ENCODE data around the gene ADGRD1.

ADGRD1 gene

DNA sequence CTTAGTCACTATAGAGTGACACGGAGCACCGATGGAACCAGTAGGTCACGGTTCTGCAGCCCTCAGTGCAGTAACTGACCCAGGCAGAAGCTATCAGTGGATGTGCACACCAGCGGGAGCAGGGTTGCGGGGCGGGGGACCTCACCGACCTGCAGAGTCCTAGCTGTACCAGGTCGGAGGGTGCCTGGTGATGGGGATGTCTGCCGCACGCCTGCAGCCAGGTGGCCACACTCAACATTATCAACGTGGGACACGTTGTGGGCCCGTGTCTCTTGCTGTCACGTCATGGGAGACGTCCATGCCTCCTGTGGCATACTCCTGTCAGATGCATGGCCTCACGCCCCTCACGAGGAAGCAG is 55.2 kb downstream of the ADGRD1 start:
- DNase-seq, result no peak

DNA sequence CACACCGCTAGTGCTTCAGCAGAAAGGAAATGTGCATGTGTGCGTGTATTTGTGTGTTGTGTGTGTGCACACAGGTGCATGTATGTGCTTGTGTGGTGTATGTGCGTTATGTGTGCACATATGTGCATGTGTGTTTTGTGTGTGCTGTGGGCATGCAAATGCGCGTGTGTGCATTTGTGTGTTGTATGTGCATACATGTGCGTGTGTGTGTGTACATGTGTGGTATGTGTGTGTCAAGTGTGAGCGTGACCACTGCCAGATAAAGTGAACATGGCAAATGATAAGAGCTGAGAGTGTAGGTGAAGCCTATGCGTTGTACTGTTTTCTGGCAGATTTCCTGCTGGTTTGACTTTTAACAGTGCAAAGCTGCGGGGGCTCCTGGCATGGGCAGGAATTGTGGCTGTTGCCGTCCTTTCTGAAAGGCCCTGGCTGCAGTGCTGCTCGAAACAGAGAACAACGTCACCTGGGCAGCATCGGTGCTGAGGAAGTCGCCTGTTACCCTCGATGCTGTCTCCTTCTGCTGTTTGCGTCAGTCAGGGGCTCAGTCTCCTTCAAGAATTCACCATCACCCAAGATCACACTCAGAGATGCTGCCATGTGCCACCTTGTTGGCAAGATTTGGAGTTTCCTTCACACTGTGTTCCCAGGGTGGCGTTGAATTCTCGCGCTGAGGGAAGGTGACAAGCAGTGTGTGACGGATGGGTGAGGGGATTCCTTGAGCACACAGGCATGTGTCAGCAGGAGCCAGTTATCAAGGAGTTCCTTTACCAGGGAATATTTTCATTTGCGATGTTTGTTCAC is 56.1 kb downstream of the ADGRD1 start:
- DNase-seq, result no peak

DNA sequence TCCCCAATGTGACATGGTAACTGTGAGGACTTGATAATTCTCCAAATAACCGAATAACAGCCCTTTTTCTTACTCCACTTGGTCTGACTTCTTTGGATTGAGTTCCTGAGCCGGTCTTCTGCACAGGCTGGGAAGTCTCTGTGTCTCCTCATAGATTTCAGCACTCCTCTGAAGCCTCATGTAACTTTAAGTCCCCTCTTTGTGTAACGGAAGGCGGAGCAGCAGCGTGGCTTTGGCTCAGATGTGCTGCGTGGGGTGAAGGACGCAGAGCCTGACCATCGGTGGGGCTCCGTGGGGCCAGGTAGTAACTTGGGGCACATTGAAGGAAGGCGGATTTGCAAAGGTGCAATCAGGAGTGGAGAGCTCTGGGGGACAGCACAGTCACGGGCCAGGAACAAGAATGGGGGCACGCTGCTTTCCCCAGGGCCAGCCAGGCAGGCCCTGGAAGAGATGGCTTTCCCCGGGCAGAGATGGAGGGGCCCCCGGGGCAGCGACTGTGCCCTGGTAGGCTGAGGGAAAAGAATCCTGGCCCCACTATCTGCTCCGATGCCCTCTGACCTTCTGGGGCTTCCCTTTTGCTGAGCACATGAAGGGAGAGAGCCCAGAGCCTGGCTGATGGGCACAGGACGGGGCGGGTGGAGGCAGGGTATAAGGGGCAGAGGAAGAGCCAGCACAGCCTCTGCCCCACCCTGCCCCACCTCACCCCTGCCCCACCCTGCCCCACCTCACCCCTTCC is 56.9 kb downstream of the ADGRD1 start:
- DNase-seq, result no peak

DNA sequence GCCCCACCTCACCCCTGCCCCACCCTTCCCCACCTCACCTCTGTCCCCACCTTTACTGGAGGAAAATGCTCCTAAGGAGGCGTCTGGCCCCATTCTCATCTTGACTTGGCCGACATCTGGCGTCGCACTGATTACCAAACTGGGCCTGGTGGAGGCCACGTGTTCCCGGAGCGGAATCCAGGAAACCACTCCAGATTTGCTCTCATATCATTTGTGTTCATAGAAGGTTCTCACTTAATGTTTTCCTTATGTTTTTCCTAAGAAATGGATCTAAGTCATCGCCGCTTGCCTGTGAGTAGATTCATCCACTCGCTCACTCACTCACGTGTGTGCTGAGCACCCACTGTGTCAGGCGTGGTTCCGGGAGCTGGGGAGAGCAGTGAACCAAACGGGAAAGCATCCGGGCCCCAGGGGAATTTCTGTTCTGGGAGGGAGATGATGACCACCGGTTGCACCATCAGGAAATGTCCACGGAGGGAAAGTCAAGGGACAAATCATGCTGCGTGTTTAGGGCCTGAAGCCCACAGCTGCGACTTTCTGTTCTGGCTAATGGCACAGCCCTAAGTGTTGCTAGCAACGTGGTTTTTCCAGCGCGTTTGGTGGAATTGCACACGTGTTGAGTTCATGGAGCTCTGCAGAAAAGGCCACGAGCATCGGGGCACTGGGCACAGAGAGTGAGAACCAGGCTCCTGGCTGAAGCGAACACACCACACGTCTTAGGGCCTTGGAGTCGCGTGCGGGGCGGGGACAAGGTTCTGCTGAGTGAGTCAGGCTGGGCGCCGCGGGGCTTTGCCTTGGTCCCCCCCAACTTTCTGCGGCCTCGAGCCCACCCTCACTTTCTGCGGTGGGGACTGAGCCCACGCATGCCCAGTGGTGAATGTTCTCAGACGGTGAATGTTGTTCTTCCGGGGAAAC is 57.7 kb downstream of the ADGRD1 start:
- DNase-seq, result no peak

DNA sequence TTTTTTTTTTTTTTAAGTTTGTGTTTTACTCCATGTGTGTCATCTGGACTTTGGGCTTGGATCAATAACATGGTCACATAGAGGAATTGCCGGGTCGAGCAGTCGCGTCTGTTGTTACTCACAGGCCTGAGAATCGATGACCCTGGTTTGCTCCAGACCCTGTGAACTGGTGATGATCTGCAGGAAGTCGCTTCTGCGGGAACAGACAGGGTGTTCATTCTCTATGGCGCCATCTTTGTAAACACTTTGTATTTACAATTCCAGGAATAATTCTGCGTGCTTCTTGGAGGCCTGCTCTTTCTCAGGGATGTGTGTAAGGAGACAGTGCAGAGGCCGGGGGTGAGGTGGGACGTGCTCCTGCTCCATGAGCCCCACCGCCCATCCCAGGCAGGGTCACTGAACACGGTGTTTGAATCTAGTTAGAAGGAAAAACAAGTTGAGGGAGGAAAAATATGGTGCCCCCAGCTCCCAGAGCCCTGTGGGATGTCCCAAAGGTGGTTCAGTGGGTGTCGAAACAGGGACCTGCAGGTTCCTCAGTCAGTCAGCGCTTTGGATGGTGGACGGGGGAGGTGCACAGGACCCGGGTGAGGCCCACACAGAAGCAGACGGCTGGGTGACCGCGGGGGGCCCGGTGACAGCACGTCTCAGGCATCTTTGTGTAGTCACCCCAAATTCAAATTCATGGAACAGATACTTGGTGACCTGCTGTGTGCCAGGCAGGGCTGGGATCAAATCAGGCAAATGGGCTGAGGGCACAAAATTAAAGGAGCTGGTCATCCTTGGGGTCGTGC is 58.8 kb downstream of the ADGRD1 start:
- DNase-seq, result no peak

DNA sequence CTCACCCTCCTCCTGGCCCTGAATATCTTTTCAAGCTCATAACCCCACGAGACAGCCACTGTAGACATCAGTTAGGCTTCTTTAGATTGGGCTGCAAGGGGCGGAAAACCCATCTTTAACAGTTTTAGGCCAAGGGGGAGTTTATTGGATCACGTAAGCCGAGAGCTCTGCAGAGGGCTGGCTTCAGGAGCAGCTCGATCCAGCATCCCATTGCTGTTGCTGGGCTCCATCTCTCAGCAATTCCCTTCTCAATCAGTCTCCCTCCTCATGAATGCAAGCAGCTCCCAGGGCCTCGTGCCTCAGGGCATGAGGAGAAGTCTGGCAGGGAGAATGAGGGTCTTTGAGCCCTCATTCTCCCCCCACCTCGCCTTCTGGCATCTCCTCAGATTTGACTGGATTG is 59.4 kb downstream of the ADGRD1 start:
- DNase-seq, result no peak

DNA sequence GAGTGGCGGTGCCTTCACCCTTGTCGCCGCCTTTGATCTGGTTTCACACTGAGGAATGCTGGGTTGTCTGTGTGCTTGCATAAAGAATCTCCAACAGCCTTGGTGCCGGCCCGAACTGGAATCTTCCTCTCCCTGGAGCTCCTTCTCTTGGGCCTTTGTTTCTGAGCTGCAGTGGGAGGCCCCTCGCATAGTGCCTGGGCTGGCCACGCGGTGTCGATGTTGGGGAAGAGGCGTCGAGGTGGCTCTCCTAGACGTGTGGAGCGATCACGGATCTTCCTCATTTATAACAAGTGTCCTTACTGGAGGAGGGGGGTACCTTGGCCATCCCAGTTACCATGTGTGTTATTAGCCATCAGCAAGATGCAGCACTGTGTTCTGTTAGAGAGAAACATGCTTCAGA is 60.6 kb downstream of the ADGRD1 start:
- no peak for DNase-seq

DNA sequence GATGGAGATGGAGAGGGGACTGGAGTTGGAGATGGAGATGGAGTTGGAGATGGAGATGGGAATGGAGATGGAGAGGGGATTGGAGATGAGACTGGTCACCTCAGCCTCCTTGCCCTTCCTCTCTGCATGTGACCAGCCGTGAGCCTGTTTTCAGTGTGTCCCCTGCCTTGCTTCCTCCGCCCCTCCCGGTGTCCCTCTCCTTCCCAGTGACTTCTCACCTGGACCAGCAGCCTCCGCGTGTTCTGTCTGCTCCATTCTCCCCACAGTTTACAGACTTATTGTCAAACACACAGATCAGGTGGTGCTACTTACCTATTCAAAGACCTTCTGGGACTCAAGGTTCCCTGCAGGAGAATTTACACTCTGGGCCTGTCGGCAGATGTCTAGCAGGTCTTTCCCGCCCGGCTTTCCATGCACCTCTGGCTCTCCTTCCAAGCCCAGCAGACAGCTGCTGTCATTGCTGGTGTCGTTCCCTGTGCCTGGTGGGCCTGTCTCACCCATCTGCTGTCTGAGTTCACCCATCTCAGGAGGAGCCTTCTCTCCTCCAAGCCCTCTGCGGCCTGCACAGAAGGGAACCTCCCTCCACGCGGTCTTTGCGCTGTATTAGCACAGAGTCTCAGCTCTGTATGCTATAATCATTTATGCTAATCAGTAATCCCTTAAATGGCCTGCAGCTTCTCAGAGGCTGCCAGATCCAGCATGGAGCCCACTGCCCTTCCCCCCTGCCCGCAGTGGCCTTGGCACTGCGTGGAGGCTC is 62.1 kb downstream of the ADGRD1 start:
- DNase-seq, result no peak

DNA sequence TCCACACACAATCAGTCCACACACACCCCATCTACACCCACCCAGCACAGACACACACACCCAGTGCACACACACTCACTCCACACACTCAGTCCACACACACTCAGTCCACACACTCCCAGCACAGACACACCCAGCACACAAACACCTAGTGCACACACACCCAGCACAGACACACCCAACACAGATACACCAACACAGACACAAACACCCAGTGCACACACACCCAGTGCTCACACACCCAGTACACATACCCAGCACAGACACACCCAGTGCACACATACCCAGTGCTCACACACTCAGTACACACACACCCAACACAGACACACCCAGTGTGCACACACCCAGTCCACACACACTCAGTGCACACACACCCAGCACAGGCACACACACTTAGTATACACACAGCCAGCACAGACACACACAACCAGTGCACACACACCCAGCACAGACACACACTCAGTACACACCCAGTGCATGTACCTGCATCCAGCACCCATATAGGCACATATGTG is 63.8 kb downstream of the ADGRD1 start:
- no peak for DNase-seq

DNA sequence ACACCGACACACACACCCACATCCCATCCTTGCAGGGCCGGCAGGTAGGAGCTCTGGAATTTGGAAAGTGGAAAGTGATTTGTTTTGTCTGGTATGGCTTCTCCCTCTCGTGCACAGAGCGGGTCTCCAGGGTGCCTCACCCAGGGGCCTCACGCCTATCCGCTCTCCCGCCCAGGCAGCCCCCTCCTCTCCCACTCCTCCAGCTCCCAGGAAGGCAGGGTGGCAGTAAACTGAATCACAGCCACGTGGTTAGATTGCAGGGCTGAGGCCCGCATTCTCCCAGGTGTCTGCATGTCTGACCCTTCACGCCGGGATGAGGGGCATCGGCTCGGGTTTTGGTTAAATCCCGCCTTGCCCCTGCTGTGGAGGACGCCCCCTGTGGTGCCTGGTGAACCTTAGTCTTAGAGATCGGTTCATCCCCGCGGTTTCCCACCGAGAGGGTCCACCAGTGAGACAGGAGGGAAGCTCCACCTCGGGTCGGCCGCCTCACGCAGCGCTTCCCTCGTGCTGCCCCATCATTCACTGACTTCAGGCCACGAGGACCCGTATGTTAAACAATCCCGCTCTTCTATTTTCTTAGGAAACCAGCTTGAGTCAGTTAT is 64.4 kb downstream of the ADGRD1 start:
- DNase-seq, result no peak

DNA sequence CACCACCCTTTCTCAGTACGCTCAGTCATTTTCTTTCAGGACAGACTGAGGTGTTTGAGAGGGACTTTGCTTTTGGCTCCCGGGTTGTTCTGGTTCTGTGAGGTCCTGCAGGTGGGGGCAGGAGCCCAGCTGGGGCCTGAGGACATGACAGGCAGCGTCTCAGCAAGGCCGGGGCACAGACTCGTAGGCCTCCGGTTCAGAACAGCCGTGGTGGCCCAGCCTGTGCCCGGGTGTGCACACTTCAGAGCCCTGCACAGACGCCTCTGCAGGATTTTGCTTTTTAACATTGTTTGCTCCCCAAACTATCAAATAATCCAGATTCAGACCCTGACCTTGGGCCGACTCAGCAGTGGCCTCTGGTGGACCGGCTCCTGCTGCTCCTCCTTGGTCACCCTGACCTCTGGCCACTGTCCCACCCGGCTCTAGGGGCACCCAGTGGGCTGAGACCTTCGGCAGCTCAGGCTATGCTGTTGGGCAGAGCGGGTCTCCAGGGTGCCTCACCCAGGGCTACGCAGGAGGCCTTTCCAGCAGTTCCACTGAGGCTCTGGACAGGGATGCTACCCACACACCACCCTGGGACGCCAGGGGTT is 65.2 kb downstream of the ADGRD1 start:
- DNase-seq, result no peak

DNA sequence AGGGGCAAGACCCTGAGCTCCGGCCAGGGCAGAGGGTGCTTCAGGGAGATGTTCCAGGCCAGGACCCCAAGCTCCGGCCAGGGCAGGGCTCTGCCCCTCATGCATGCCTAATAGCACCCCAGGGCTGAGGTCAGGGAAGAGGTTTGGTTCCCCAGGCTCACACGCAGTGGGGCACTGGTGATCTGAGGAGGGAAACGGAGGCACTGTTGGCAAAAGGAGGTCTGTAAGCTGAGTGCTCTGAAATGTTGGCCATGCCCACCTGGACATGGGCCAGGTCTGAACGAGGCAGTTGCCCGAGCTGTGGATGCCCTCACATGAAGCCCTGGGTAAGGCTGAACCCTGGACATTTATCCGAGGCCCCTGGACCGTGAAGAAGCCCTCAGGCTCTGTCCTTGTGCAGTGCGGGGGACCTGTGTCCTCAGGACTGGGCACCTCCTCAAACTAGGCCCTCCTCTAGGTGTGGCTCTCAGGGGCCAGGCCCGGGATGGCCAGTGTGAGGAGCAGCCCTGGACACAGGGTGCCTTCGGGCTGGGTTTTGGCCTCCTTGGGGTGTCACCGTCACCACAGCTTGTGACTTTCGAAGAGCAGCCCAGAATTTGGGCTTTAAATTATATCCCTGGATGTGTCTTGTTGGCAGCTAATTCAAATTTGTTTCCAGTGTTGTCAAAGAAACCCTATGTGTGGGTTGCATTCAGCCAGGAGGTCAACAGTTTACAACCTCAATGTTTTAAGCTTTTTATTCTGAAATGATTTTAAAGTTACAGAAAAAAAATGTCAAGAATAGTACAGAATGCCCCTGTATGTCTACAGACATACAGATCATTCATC is 66.8 kb downstream of the ADGRD1 start:
- no peak for DNase-seq

DNA sequence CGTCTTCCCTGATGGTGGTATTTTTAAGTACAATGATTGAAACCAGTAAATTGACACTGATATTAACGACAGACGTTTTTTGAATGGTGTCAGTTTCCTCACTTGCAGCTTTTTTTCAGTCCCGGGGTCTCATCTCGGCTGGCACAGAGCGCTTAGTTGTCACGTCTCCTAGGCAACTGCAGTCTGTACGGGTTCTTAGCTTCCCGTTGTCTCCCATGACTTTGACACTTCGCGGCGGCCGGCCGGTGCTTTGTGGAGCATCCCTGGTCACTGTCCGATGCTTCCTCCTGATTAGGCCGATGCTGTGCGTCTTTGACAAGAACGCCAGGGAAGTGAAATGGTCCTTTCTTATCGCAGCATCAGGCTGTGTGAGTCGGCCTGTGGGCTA is 67.4 kb downstream of the ADGRD1 start:
- DNase-seq, result no peak

DNA sequence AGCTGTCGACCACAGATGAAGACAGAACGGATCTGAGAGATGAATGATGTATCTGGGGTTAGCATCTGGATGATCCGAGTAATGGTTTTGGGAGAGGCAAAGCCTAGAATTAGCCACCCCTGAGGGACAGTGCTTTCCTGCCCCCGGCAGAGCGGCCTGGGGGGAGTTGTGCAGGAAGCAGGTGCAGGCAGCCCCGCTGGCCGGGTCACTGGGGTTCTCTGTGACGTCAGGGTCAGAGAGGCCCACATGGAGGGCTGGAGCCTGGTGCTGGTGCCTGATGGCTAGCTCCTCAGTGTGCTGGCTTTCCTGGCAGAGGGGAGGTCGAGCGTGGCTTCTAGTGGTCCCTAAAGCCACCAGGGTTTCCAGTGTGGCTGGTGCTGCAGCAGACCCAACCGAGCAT is 70.3 kb downstream of the ADGRD1 start:
- DNase-seq, result no peak

DNA sequence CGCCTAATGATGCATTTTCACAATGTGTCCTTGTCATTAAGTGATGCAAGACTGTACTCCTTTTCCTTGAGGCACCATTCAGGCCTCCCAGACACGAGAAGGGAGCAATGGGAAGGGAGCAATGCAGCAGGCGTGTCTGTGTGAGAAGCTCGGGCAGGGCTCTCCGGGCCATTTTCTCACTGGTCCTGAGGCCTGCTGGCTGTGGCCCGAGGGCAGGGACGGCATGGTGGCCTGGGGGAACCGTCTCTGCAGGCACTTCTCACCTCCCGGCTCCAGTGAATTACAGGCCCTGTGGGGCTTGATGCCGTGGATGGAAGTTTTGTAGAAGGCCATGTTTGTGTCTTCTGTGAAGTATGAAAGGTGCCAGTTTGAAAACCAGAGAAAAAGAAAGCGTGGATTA is 71.0 kb downstream of the ADGRD1 start:
- DNase-seq, result no peak

DNA sequence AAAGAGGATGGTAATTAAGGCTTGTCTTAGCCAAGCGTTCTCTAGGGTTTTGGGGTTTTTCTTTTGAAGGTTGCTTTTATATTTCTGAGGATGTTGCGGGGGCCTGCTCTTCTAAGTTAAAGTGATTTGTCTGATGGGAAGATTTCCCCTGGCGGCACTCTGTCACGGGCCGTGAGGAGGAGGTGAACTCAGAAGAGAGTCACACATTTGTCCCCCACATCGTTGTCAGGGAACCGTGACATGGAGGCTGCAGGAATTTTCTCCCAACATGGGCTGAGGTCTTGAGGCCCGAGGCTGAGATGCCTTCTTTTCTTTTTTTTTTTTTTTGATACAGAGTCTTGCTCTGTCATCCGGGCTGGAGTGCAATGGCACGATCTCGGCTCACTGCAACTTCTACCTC is 71.5 kb downstream of the ADGRD1 start:
- no peak for DNase-seq

DNA sequence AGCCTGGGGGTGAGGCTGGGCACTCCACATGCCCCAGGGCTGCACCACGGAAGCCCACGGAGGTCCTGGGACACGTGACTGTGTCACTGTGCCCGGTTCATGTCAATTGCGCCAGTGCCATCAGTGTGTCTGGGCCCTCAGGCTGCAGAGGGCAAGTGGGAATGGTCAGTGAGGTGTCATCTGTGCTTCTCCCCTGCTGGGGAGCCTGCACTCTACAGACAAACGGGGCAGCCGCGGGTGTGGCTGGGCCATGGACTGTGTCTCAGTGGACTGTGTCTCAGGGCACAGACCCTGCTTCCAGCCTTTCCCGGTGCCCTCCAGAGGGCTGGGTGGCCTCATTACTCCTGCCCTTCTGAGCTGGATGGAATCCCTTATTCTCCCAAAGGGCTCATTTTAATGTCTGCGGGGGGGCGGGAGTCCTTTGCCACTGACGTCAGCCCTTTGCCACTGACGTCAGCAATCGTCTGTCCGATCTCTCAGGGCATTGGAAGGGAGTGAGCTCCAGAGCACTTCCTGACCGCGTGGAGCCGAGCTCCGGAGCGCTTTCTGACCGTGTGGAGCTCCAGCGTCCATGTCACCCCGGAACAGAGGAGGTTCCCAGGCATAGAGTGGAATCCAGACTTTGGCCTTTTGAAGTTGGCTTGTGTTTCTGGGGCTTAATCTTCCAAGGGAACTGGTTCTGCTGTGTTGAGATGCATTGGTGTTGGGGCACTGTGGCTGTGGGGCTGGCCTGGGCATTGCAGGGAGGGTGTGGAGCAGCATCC is 72.4 kb downstream of the ADGRD1 start:
- DNase-seq, result no peak

DNA sequence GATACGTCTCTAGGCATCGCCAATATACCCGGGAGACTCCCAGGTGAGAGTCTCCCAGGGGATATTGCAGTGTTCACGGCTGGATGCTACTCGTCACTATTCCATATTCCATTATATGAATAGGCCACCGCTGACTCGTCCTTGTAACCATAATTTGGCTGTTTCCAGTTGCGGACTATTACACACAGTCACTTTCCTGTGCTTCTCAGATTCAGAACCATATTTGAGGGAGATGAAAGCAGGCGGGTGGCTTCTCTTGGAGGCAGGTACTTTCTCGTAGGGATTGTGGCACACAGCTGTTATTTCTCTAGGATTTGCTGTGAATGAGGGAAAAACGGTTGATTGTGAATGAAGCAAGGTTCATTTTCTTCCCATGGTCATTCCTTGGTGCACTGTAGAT is 73.0 kb downstream of the ADGRD1 start:
- DNase-seq, result no peak

DNA sequence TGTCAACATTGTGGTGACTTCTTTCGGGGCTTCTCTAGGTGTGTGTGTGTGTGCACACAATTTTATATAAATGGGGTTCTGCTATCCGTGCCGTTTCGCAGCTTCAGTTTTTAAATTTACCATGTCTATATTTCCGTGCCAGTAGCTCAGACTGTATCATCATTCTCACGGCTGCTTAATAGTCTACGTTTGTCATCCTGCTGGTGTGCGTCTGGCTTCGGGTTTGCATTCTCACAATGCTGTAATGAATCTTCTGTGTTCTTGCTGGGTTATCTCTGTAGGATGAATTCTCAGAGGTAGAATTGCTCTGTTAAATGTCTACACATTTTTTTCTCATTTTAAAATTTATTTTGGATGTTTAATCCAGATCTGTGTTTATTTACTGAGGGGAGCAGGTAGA is 73.6 kb downstream of the ADGRD1 start:
- DNase-seq, result no peak

All from activated naive CD4-positive, alpha-beta T cell (primary cell).